Uterus (tissue), 2 donors: ENCODE measurements around the gene CNOT4.

Experiments used
- CTCF ChIP-seq, 4 experiments: fragments of 200-600 bp in 2 of 4; fragments of 450-650 bp in 2 of 4; sonication (generic) in 2 of 4; IDR thresholded peaks; one replicate each; pipeline ENCODE4 v1.5.1; 2016 to 2019; ENCODE audit warnings: antibody characterized with exemption in 4 of 4, mild to moderate bottlenecking in 2 of 4, moderate library complexity in 1 of 4
- POLR2A ChIP-seq, 2 donors: fragments of 450-650 bp; IDR thresholded peaks; one replicate each; pipeline ENCODE4 v1.6.1; 2016; ENCODE audit warnings: antibody characterized with exemption in 2 of 2, mild to moderate bottlenecking in 1 of 2, moderate library complexity in 1 of 2

GRCh38 chr7:135481598-135481979 lies 28.3 kb downstream of the CNOT4 start:
- no peak for TF ChIP-seq CTCF (IDR thresholded peaks at IDR 0.05)
- no peak for TF ChIP-seq POLR2A (IDR thresholded peaks at IDR 0.05)
